NCI-H146 treated with DMSO at 0.1 percent for 48 hours (cell line): ENCODE measurements around the gene TIGD1.

ENCODE experiments used
- DNase-seq: peaks from one replicate; lab custom pipeline; 2025; ENCODE audit not compliant: unreplicated experiment; lab: John Stamatoyannopoulos, UW

The TIGD1 gene

GRCh38 chr2:232550354-232551249 lies at the start of gene TIGD1, which contains the start of gene EIF4E2:
TSS of gene TIGD1 (minus strand) at chr2:232550557. CDS start at chr2:232549882, 675 bp downstream.
TSS of gene EIF4E2 (plus strand) at chr2:232550689. CDS start at chr2:232550725, 36 bp downstream.
- peak; percentile 60 for DNase-seq

GRCh38 chr2:232598293-232598692 lies 47.9 kb upstream of the TIGD1 start:
- DNase-seq = no peak

GRCh38 chr2:232597362-232598079 lies 47.2 kb upstream of the TIGD1 start:
- no peak for DNase-seq

- DNase-seq = no peak
These were observed 43.6 kb upstream of the TIGD1 start for GRCh38 chr2:232593982-232594381.

- DNase-seq = no peak
These were observed 42.5 kb upstream of the TIGD1 start for GRCh38 chr2:232592772-232593395.

GRCh38 chr2:232588680-232589585 lies 38.6 kb upstream of the TIGD1 start:
- DNase-seq = no peak

GRCh38 chr2:232588031-232588430 lies 37.7 kb upstream of the TIGD1 start:
- no peak for DNase-seq

- DNase-seq = no peak
These were observed 37.2 kb upstream of the TIGD1 start for GRCh38 chr2:232587512-232587911.

- DNase-seq = no peak
These were observed 36.7 kb upstream of the TIGD1 start for GRCh38 chr2:232586943-232587505.

GRCh38 chr2:232584238-232584637 lies 33.9 kb upstream of the TIGD1 start:
- DNase-seq = no peak

GRCh38 chr2:232581725-232582124 lies 31.4 kb upstream of the TIGD1 start:
- DNase-seq = no peak

GRCh38 chr2:232580648-232580981 lies 30.3 kb upstream of the TIGD1 start:
- no peak for DNase-seq

GRCh38 chr2:232578626-232579025 lies 28.3 kb upstream of the TIGD1 start:
- no peak for DNase-seq

- DNase-seq = no peak
These were observed 27.5 kb upstream of the TIGD1 start for GRCh38 chr2:232577841-232578240.

GRCh38 chr2:232576995-232577394 lies 26.6 kb upstream of the TIGD1 start:
- no peak for DNase-seq

- DNase-seq = no peak
These were observed 25.0 kb upstream of the TIGD1 start for GRCh38 chr2:232575404-232575746.

- no peak for DNase-seq
These were observed 24.5 kb upstream of the TIGD1 start for GRCh38 chr2:232574674-232575403.

GRCh38 chr2:232573771-232574435 lies 23.5 kb upstream of the TIGD1 start:
- DNase-seq = no peak

GRCh38 chr2:232573042-232573441 lies 22.7 kb upstream of the TIGD1 start:
- DNase-seq = no peak
